GM18507 (cell line): Measurements from ENCODE around the gene CA11.
"Not testable (repeated sequence)": the region's sequence is repeated elsewhere in the genome, so short reads cannot be mapped to it uniquely, and the experiment has no call there.

ENCODE experiments used
- DNase-seq: peaks from one replicate; pipeline ENCODE4 v3.0.0; 2011; ENCODE audit warnings: low read depth; ENCODE audit not compliant: insufficient read length; ENCODE audit errors: extremely low spot score
- FAIRE-seq: peaks from 2 replicates; lab custom pipeline; 2011; peaks lifted over from hg19 to GRCh38; lab: Jason Lieb, UNC

CA11 gene

DNA sequence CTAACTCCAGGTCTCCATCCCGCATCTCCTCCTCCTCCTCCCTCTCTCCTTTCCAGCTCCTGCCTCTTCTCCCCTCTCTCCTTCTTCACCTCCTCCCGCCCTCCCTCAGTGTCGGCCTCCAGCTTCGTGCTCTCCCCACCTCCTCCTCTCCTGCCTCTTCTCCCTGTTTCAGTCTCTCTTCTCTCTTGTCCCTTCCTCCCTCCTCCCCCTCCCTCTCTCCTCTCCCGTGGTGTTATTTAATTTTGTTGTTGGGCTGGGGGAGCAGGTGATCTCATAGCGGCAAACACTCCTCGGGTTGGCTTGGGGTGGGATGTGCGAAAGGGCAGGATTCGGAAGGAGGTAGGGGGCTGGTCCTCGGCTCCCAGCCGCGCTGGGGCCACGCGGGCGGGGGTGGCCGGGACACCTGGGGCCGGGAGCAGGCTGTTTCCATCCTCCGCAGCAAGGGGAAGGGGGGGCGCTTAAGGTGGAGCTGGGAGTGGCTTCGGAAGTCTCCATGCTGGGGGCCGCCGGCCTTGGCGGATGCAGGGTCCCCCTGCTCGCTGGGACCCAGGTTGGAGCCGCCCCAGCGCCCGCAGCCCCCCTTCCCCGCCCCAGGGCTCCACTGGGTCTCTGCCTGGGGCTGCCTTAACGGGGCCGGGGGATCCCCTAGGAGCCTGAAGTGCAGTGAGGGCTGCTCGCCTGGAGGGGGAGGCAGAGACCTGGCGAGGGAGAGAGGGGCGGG, at the start of gene CA11:
Gene CA11, minus strand, starts transcription at position 187 of the 721 bp plus-strand sequence. CDS start 555 bp downstream, outside the sequence.
- FAIRE-seq = peak; percentile 83

DNA sequence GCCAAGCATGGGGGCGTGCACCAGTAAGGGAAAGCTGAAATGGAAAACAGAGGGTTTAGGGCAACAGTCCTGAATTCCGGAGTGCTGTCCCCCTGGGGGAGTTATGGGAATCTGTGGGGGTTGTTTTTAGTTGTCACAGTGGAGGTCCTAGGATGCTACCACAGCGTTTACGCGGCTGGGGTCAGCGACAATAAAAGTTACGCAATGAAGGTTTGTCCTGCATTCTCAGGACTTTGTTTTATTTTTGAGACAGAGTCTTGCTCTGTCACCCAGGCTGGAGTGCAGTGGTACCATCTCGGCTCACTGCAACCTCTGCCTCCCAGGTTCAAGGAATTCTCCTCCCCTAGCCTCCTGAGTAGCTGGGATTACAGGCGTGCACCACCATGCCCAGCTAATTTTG, 47.6 kb upstream of the CA11 start:
- not testable (repeated sequence) for DNase-seq, FAIRE-seq

More for the DNA sequence above, at the start of gene CA11:
- peak; percentile 82 for DNase-seq

DNA sequence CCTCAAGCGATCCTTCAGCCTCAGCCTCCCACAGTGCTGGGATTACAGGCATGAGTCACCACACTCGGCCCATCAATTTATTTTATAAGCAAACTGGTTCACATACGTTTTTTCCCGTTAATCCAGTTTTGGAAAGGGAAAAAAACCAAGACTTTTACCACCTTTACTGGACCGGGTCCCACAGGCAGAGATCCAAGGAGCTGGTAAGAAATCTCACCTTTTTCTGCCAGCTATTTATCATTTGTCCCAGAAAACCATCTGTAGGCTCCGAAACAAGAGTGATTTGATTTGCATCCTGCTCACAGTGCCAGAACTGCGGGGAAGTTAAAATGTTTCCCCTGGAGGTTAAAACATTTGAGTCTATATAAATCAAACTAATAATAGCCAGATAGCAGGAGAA, 43.5 kb upstream of the CA11 start:
- no peak for FAIRE-seq

DNA sequence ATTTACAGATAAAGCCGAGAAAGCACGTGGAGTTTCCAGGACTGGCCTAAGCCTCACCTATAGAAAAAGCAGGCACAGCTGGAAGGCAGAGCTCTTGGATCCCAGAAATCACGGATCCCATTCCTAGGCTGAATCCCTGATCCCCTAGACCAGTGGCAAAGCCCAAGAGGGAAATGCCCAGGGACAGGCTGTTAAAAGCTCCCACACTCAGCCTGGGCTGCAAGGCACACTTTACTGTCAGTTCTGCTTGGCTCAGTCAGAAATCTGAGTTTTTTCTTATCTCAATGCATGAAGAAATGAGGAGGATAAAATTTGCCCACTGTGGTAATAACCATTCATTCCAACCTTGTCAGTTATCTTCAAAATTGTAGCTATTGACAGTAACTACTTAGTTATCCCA, 41.8 kb upstream of the CA11 start:
- DNase-seq = no peak
- FAIRE-seq = no peak

More for the DNA sequence above, 43.5 kb upstream of the CA11 start:
- DNase-seq = no peak

DNA sequence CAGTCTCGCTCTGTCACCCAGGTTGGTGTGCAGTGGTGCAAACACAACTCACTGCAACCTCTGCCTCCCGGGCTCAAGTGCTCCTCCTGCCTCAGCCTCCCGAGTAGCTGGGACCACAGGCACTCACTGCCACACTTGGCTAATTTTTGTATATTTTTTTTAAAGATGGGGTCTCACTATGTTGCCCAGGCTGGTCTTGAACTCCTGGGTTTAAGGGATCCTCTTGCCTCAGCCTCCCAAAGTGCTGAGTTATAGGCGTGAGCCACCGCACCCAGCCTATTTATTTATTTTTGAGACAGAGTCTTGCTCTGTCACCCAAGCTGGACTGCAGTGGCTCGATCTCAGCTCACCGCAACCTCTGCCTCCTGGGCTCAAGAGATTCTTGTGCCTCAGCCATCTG, 40.6 kb upstream of the CA11 start:
- FAIRE-seq, DNase-seq: not testable (repeated sequence)

DNA sequence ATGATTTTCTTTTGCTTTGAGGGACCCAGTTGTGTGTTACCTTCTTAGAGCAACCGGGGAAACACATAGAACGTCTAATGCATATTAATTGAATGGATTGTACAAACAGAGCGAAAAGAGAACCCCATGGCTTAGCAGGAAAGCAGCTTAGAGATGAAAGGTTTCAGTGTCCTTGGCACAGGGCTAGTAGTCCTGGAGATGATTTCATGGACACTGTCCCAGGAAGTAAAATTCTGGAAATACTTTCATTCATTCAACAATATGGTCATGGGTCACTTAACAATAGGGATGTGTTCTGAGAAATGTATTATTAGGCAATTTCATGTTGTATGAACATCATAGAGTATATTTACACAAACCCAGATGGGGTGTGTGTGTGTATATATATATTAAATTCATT, 40.1 kb upstream of the CA11 start:
- FAIRE-seq (no peak), DNase-seq (no peak)

DNA sequence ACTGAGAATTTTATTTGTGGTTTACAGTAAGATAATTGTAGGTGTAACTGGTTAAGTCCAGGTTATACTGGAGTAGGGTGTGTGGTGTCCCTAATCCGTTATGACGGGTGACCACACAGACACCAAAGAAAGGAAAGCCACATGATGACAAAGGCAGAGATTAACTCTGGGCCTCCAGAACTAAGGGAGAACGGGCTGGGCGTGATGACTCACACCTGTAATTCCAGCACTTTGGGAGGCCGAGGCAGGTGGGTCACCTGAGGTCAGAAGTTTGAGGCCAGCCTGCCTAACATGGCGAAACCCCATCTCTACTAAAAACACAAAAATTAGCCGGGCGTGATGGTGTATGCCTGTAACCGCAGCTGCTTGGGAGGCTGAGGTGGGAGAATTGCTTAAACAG, 39.6 kb upstream of the CA11 start:
- FAIRE-seq (no peak), DNase-seq (no peak)

DNA sequence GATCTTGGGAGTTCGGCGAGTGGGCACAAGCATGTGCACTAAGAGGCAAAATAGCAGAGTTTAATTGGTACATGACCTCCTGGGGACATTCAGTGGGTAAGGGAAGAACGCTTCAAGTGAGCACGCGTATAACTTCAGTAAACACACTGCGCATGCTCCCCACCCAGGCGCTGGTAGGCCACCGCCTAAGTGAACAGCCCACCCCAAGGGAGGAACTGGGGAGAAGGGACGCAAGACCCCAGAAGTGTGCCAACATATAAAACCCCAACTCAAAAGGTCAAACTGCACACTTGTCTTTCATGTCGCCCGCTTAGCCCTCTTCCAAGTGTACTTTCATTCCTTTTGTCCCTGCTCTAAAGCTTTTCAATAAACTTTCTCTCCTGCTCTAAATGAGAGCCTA, 37.4 kb upstream of the CA11 start:
- no peak for FAIRE-seq
- no peak for DNase-seq

DNA sequence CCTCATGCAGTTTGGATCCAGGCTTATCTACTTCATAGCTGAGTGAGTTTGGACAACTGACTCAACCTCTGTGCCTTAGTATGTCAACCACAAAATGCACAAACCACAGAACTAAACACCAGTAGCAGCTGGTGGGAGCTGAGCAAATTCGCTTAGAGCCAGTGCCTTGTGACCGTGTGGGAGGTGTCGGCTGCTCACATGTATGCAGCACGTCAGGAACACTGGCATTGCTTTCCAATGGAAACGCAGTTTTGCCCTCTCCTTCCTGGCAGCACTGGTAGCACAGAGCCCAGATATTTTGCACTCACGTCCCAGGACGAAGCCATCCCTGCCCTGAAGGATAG, 35.1 kb upstream of the CA11 start:
- FAIRE-seq (no peak), DNase-seq (no peak)

DNA sequence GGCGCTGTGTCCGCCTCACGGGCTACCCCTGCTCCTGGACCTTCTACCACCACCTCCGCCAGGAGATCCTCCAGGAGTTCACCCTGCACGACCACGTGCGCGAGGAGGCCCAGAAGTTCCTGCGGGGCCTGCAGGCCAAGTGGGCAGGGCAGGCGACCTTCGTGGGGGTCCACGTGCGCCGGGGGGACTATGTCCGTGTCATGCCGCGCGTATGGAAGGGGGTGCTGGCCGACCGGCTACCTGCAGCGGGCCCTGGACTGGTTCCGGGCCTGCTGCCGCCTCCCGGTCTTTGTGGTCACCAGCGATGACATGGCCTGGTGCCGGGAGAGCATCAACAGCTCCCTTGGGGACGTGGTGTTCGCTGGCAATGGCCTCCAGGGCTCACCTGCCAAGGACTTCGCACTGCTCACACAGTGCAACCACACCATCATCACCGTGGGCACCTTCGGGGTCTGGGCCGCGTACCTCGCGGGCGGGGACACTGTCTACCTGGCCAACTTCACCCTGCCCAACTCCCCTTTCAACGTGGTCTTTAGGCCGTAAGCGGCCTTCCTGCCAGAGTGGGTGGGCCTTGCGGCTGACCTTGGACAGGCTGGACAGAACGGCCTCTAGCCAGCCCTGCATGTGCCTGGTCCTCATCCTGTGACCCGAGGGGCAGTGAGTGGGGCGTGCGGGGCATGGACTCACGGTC, 34.6 kb upstream of the CA11 start:
- no peak for FAIRE-seq
- no peak for DNase-seq

DNA sequence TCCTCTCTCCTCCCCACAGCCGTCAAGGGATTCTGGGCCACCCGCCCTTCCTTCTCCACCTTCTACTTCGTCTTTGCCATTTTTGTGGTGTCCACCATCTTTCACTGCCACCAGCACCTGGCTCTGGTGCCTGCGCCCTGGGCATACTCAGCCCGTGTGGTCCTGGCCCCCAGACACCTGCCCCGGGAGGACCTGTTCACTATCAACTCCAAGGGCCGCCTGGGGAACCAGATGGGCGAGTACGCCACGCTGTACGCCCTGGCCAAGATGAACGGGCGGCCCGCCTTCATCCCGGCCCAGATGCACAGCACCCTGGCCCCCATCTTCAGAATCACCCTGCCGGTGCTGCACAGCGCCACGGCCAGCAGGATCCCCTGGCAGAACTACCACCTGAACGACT, 34.0 kb upstream of the CA11 start:
- DNase-seq, FAIRE-seq: not testable (repeated sequence)

DNA sequence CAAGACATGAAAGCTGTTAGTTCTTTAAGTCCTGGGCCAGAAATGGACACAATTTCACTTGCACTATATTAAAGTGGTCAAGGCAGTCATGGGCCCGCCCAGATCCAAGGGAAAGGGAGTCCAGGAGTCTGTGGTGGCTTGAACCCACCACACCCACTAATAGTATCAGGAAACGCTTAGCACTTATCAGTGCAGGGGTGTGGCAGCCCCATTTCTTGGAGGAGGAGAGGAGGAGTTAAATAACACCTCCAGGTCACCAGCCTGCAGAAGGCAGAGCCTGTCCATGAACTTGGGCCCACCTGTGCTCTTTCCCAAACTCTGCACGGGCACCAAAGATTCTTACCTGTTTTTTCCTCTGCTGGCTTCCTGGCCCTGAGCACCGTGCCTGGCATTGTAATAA, 32.2 kb upstream of the CA11 start:
- FAIRE-seq (no peak), DNase-seq (no peak)

DNA sequence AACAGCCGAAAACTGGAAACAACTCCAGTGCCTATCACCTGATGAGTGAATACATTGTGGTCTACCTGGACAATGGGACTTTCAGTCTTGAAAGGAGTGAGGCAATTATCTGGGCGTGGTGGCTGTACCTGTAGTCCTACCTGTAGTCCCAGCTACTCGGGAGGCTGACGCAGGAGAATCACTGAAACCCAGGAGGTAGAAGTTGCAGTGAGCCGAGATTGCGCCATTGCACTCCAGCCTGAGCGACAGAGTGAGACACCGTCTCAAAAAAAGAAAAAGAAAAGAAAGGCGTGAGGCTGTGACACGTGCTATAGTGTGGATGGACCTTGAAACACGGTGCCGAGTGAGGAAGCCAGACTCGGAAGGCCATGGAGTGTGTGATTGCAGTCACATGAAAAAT, 30.9 kb upstream of the CA11 start:
- FAIRE-seq (no peak), DNase-seq (no peak)

DNA sequence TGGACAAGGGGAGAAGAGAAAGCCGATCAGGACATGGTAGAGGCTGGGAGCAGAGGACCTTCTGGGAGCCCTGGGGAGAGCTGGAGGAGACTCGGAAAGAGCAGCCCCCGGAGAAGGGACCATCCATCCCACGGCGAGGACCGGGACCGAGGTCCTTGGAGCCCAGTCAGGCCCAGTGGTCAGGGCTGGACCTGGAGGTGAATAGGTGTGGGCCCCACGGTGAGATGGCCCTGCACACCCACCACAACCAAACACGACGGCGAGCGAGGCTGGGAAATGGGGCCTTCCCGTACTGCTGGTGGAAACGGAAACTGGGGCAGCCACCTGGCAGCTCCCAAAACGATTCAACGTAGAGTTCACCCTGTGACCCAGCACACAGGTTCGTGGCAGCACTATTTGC, 30.5 kb upstream of the CA11 start:
- FAIRE-seq (no peak), DNase-seq (no peak)

DNA sequence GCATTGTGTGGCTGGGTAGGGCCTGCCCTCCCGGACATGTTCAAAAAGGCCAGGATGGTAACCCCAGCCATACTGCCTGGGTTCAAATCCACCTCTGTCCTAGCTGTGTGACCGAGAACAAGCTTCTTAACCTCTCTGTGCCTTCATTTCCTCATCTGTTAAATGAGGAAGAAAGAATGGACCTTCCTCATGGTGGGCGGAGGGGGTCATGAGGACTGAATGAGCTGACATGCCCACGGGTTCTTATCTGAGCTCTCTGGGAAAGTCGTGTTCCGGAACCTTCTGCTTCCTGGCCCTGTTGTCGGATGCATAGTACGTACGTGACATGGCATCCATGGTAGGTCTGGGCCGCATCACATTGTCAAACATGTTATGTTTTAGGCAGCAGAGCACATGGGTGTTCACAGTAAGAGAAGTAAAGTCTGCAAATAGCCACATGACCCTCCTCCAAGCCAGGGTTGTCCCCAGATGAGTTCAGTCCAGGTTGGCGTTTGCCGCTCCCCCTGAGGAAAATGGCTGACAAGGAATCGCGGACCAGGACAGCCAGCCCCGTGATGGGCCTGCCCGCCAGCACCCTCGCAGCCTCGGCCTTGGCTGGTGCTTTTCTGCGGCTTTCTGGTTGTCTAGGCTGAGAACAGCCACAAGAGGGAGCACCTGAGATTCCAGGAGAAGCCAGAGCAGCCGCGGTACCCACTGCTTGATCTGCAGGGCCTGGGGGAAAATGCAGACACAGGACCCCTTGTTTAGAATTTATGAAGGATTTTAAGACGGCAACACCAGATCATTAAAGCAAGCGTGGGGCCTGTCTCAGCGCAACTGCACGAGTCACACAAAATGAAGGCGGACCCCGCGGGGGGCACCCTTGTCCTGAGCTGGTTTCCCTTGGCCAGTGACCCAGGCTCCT, 29.2 kb upstream of the CA11 start:
- DNase-seq (peak; percentile 78), FAIRE-seq (peak; percentile 92)

DNA sequence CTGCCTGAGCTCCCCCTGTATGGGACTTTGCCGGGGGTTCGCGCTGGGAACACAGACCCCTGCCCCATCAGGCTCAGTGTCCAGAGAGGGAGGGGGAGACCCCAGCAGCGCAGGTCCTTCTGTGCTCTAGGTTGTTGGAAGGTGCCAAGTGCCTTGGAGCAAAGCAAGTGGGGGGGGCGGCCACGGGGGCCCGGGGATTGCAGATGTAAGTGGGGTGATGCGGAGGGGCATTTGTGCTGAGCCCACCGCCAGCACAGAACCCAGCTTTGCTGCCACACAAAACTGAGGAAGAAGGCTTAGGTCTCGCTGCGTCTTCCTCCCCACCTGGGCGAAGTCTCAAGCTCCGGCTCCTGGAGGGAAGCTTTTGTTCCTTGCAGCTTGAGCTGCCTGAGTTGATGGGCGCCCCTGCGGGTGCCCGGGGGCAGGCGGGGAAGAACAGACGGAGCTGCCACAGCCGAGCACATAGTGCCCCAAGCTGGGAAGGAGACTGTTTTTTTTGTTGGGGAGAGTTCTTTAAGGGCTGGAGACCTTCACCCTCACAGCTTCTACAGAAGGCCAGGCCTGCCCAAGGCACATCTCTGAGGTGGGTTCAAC, 28.3 kb upstream of the CA11 start:
- DNase-seq = no peak
- FAIRE-seq = no peak

DNA sequence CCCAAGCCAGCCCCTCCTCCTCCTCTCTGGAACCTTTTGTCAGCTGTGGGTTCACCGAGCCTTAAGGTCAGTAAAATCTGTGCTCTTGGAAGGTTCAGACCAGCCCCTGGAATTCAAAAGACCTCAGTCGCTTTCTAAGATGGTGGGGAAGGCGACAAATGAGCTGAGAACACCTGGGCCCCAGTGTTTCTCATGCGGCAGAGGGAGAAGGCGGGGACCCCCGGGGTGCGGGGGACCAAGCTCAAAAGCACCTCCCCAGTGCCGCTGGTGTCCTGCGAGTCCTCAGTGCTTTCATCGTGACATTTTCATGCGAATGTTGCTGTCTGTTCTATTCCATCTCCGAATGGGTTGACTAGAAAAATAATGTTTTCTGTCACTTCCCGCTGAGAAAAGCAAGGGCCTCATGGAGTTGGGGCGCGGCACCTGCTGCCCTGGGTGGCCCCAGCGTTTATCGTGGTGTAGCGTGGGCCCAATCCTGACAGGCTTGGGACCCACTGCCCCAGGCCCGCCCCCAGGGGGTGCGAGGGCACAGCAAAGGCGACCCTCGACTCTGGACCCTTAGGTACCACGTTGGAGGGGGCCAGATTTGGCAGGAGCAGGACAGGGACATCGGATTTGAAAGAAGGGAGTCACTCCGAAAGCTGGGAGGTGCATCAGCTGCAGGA, 27.6 kb upstream of the CA11 start:
- FAIRE-seq = no peak
- no peak for DNase-seq

DNA sequence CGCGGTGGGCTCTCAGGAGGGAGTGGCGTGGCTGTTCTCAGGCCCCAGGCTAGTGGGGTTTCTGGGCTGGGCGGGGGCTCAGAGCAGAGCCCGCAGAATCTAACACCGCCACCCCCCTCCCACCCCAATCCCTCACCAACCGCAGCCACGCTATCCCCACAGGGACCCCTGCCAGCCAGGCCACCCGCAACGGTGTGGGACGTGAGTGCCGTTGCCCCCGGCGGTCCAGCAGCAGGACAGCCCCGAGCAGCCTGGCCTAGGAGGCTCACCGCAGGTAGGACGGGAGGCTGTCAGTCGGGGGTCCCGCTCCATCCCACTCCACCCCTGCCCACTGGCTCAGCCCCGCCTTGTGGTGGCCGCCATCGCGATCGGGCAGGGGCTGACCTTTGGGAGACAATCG, 27.0 kb upstream of the CA11 start, which contains the start of gene NTN5:
Gene NTN5, minus strand, starts transcription at position 24 of the 400 bp plus-strand sequence. CDS start 2,031 bp downstream, outside the sequence.
- FAIRE-seq (no peak), DNase-seq (no peak)

DNA sequence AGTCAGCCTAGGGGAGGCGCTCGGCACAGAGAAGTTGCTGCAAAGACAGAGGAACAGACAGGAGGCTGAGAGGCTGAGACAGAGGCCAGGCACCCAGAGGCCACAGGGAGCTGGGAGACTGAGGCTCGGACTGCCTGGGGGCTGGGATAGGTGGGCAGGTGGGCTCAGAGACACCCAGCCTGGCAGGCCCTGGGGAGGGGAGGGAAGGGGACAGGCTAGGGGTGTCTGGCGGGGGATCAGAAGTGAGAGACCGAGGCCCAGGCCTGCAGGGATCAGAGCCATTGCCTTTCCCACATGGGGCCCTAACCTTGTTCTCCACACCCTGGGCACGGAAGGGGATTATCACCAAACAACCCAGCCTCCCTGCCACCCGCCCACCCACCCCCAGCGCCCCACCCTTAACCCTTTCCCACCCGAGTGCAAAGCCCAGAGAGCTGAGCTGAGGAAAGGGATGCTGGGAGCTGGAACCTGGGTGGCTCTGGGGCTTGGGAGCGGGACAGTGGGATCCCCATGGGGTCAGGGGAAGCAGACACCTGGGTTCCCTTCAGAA, 25.5 kb upstream of the CA11 start:
- no peak for DNase-seq
- no peak for FAIRE-seq
